Measurements from ENCODE around the gene NTM. TPM values are rescaled to one million over a fixed set of nuclear protein-coding genes. Genes with fewer than 3 reads are reported as not detected.

The NTM gene
- total and polyA plus RNA-seq, 4 experiments from 2014 or later, result not detected

GRCh38 chr11:131687291-131688047, 317.1 kb downstream of the NTM start:
- H3K4me3 Mint-ChIP-seq, result no peak overlapping the region
- intact Hi-C loops (cut with micrococcal nuclease), result no loop called here

GRCh38 chr11:131688048-131688693, 317.8 kb downstream of the NTM start:
- no peak for DNase-seq
- CTCF ChIA-PET (ENCODE audit: partially characterized antibody), result interaction anchor here (1.1 to 2.2 kb wide), 2 partner anchors 11 to 14 kb away, joined by 3 to 8 read pairs; no protein-coding TSS in a partner anchor
- intact Hi-C loops (cut with micrococcal nuclease), result no loop called here

More at GRCh38 chr11:131687291-131688047, 317.1 kb downstream of the NTM start:
- Mint-ChIP-seq H3K9me3 (peaks cover 0 to 4% (median 0%) of the 10 kb centered on the region in 8 donors), H3K27ac (no peak overlapping the region), H3K4me1 (peaks cover 0 to 5% (median 2%) of the 10 kb centered on the region in 4 donors), H3K27me3 (peaks cover 0 to 13% of the 10 kb centered on the region in 2 donors), H3K36me3 (no peaks in the 10 kb centered on the region)
- Histone ChIP-seq H3K36me3 (ENCODE audit: insufficient read depth, low read length) (no peaks in the 10 kb centered on the region), H3K27ac (ENCODE audit: low read depth, low read length) (no peak overlapping the region), H3K9me3 (ENCODE audit: control insufficient read depth in 1 of 2, low read length in 2 of 2) (no peaks in the 10 kb centered on the region), H3K27me3 (ENCODE audit: insufficient read depth, low read length) (no peaks in the 10 kb centered on the region), H3K4me3 (ENCODE audit: low read length in 2 of 2) (no peak overlapping the region), H3K4me1 (ENCODE audit: insufficient read depth, low read length) (no peaks in the 10 kb centered on the region)
- ChIA-PET POLR2A (ENCODE audit: partially characterized antibody) (no interaction called here), CTCF (ENCODE audit: partially characterized antibody) (interaction anchor here (2.2 kb wide), 1 partner anchor 13 kb away, joined by 8 read pairs; no protein-coding TSS in a partner anchor)
- DNase-seq, result no peak

GRCh38 chr11:131689049-131689925, 318.9 kb downstream of the NTM start:
- no peak overlapping the region for H3K4me3 ChIP-seq (ENCODE audit: low read length in 2 of 2)

More at GRCh38 chr11:131688048-131688693, 317.8 kb downstream of the NTM start:
- H3K4me3 Mint-ChIP-seq, result no peak overlapping the region
- no peaks in the 10 kb centered on the region for H3K36me3 Mint-ChIP-seq
- Histone ChIP-seq H3K9me3 (ENCODE audit: control insufficient read depth in 1 of 2, low read length in 2 of 2) (no peaks in the 10 kb centered on the region), H3K4me3 (ENCODE audit: low read length in 2 of 2) (no peak overlapping the region), H3K36me3 (ENCODE audit: insufficient read depth, low read length) (no peaks in the 10 kb centered on the region), H3K27me3 (ENCODE audit: insufficient read depth, low read length) (no peaks in the 10 kb centered on the region), H3K4me1 (ENCODE audit: insufficient read depth, low read length) (no peaks in the 10 kb centered on the region), H3K27ac (ENCODE audit: low read depth, low read length) (no peak overlapping the region)
- POLR2A ChIA-PET (ENCODE audit: partially characterized antibody), result no interaction called here
- H3K27ac Mint-ChIP-seq, result peak overlapping the region in 1 of 7 donors; percentile 10
- H3K4me1 Mint-ChIP-seq, result peaks cover 0 to 5% (median 2%) of the 10 kb centered on the region in 4 donors
- H3K27me3 Mint-ChIP-seq, result peaks cover 0 to 16% of the 10 kb centered on the region in 2 donors
- H3K9me3 Mint-ChIP-seq, result peaks cover 0 to 4% (median 0%) of the 10 kb centered on the region in 8 donors

DNA sequence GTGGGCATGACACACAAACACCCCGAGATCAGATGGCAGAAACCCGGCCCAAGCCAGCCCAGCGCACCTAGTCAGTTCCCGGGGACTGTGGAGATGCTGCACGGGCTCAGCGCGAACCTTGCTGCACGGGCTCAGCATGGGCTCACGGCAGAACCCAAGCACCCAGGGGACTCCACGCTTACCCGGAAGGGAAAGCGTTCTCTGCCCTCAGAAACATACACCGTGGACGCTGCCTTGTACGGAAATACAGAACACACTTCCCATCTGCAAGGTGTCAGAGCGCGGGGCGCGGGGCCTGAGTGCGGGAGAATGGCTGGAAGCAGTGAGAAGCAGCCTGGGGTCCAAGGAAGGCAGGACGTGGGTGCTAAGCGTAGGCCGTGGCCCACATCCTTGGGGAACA, 319.9 kb downstream of the NTM start:
- Histone ChIP-seq H3K36me3 (ENCODE audit: insufficient read depth, low read length) (no peaks in the 10 kb centered on the region), H3K4me1 (ENCODE audit: insufficient read depth, low read length) (no peaks in the 10 kb centered on the region), H3K9me3 (ENCODE audit: control insufficient read depth in 1 of 2, low read length in 2 of 2) (no peaks in the 10 kb centered on the region), H3K4me3 (ENCODE audit: low read length in 2 of 2) (no peak overlapping the region), H3K27ac (ENCODE audit: low read depth, low read length) (no peak overlapping the region), H3K27me3 (ENCODE audit: insufficient read depth, low read length) (no peaks in the 10 kb centered on the region)
- ChIA-PET CTCF (ENCODE audit: partially characterized antibody) (no interaction called here), POLR2A (ENCODE audit: partially characterized antibody) (no interaction called here)
- H3K27ac Mint-ChIP-seq, result no peak overlapping the region
- intact Hi-C loops (cut with micrococcal nuclease), result loop anchor here (5.0 kb wide), 1 partner anchor 1252 kb away; no protein-coding TSS in a partner anchor
- DNase-seq, result no peak
- no peaks in the 10 kb centered on the region for H3K36me3 Mint-ChIP-seq
- peaks cover 0 to 4% (median 0%) of the 10 kb centered on the region in 8 donors for H3K9me3 Mint-ChIP-seq
- H3K4me1 Mint-ChIP-seq, result peaks cover 6 to 13% (median 7%) of the 10 kb centered on the region in 4 donors
- H3K27me3 Mint-ChIP-seq, result peaks cover 11 to 29% of the 10 kb centered on the region in 2 donors
- no peak overlapping the region for H3K4me3 Mint-ChIP-seq

More at GRCh38 chr11:131689049-131689925, 318.9 kb downstream of the NTM start:
- POLR2A ChIA-PET (ENCODE audit: partially characterized antibody), result no interaction called here
- H3K36me3 ChIP-seq (ENCODE audit: insufficient read depth, low read length), result no peaks in the 10 kb centered on the region
- Mint-ChIP-seq H3K9me3 (peaks cover 0 to 4% (median 0%) of the 10 kb centered on the region in 8 donors), H3K27me3 (peaks cover 2 to 20% of the 10 kb centered on the region in 2 donors), H3K27ac (no peak overlapping the region), H3K4me1 (peaks cover under 1 to 9% (median 4%) of the 10 kb centered on the region in 4 donors), H3K4me3 (no peak overlapping the region), H3K36me3 (no peaks in the 10 kb centered on the region)
- intact Hi-C loops (cut with micrococcal nuclease), result no loop called here
- H3K27me3 ChIP-seq (ENCODE audit: insufficient read depth, low read length), result no peaks in the 10 kb centered on the region
- no peaks in the 10 kb centered on the region for H3K9me3 ChIP-seq (ENCODE audit: control insufficient read depth in 1 of 2, low read length in 2 of 2)
- CTCF ChIA-PET (ENCODE audit: partially characterized antibody), result interaction anchor here (1.1 to 2.2 kb wide), 3 partner anchors 10 to 15 kb away, joined by 3 to 8 read pairs (median 3); no protein-coding TSS in a partner anchor
- H3K4me1 ChIP-seq (ENCODE audit: insufficient read depth, low read length), result no peaks in the 10 kb centered on the region
- DNase-seq, result no peak
- H3K27ac ChIP-seq (ENCODE audit: low read depth, low read length), result no peak overlapping the region

- Histone ChIP-seq H3K27me3 (ENCODE audit: insufficient read depth, low read length) (no peaks in the 10 kb centered on the region), H3K9me3 (ENCODE audit: control insufficient read depth in 1 of 2, low read length in 2 of 2) (no peaks in the 10 kb centered on the region), H3K36me3 (ENCODE audit: insufficient read depth, low read length) (no peaks in the 10 kb centered on the region), H3K4me1 (ENCODE audit: insufficient read depth, low read length) (no peaks in the 10 kb centered on the region), H3K27ac (ENCODE audit: low read depth, low read length) (no peak overlapping the region), H3K4me3 (ENCODE audit: low read length in 2 of 2) (no peak overlapping the region)
- Mint-ChIP-seq H3K36me3 (no peaks in the 10 kb centered on the region), H3K27ac (no peak overlapping the region), H3K9me3 (peaks cover 0 to 4% (median 0%) of the 10 kb centered on the region in 8 donors), H3K4me3 (no peak overlapping the region), H3K4me1 (peaks cover 6 to 13% (median 8%) of the 10 kb centered on the region in 4 donors), H3K27me3 (peaks cover 13 to 28% of the 10 kb centered on the region in 2 donors)
- DNase-seq, result no peak
- intact Hi-C loops (cut with micrococcal nuclease), result loop anchor here (5.0 kb wide), 1 partner anchor 1252 kb away; no protein-coding TSS in a partner anchor
- POLR2A ChIA-PET (ENCODE audit: partially characterized antibody), result no interaction called here
- CTCF ChIA-PET (ENCODE audit: partially characterized antibody), result no interaction called here
Measured at GRCh38 chr11:131690776-131691175, 320.4 kb downstream of the NTM start.

- H3K9me3 ChIP-seq (ENCODE audit: control insufficient read depth in 1 of 2, low read length in 2 of 2), result no peaks in the 10 kb centered on the region
- no peaks in the 10 kb centered on the region for H3K36me3 ChIP-seq (ENCODE audit: insufficient read depth, low read length)
- Mint-ChIP-seq H3K4me1 (peaks cover 6 to 13% (median 8%) of the 10 kb centered on the region in 4 donors), H3K27ac (no peak overlapping the region), H3K36me3 (no peaks in the 10 kb centered on the region), H3K4me3 (no peak overlapping the region), H3K9me3 (peaks cover 0 to 4% (median 0%) of the 10 kb centered on the region in 8 donors), H3K27me3 (peaks cover 16 to 27% of the 10 kb centered on the region in 2 donors)
- intact Hi-C loops (cut with micrococcal nuclease), result loop anchor here (5.0 kb wide), 1 partner anchor 1251 kb away; no protein-coding TSS in a partner anchor
- ChIA-PET CTCF (ENCODE audit: partially characterized antibody) (no interaction called here), POLR2A (ENCODE audit: partially characterized antibody) (no interaction called here)
- H3K4me3 ChIP-seq (ENCODE audit: low read length in 2 of 2), result no peak overlapping the region
- DNase-seq, result no peak
- H3K4me1 ChIP-seq (ENCODE audit: insufficient read depth, low read length), result no peaks in the 10 kb centered on the region
- H3K27ac ChIP-seq (ENCODE audit: low read depth, low read length), result no peak overlapping the region
- no peaks in the 10 kb centered on the region for H3K27me3 ChIP-seq (ENCODE audit: insufficient read depth, low read length)
Measured at GRCh38 chr11:131691181-131692041, 321.0 kb downstream of the NTM start.

Data from CD4-positive, alpha-beta memory T cell (primary cell).